Mammary epithelial cell (primary cell): ENCODE measurements around the gene THSD7A.

Experiments used
- EZH2 ChIP-seq: IDR thresholded peaks from 2 replicates; pipeline ENCODE4 v1.6.1; 2012; ENCODE audit warnings: low read length, inconsistent platforms, borderline replicate concordance
- TF ChIP-seq, protein P1 (sequence below), 2 donors: IDR thresholded peaks in 1 of 2; conservative IDR thresholded peaks in 1 of 2; 2 replicates each; pipeline ENCODE4 v1.5.1; 2011 to 2012; ENCODE audit warnings: inconsistent platforms in 2 of 2, low read length in 2 of 2, mild to moderate bottlenecking in 2 of 2, control low read depth in 1 of 2, low read depth in 1 of 2; ENCODE audit not compliant: insufficient read depth in 1 of 2; ENCODE audit errors: extremely low read depth in 1 of 2

DNA sequence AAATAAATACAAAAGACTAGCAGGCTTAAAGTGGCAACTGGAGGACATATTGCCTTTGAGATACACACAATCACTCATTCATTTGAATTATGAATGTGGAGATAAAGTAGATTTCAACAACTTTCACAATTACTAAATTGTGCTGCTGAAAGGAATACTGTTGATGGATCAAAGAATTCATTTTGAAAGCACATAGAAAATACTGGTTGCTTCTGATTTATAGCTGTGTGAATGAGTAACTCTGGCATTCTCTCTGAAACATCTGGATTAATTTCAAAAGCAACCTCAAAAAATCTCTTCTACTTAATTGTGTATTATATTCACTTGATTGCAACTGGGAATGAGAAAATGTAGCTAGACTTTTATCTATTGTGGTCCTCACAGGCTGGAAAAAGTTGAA, 397.6 kb downstream of the THSD7A start:
- TF ChIP-seq, protein P1, sequence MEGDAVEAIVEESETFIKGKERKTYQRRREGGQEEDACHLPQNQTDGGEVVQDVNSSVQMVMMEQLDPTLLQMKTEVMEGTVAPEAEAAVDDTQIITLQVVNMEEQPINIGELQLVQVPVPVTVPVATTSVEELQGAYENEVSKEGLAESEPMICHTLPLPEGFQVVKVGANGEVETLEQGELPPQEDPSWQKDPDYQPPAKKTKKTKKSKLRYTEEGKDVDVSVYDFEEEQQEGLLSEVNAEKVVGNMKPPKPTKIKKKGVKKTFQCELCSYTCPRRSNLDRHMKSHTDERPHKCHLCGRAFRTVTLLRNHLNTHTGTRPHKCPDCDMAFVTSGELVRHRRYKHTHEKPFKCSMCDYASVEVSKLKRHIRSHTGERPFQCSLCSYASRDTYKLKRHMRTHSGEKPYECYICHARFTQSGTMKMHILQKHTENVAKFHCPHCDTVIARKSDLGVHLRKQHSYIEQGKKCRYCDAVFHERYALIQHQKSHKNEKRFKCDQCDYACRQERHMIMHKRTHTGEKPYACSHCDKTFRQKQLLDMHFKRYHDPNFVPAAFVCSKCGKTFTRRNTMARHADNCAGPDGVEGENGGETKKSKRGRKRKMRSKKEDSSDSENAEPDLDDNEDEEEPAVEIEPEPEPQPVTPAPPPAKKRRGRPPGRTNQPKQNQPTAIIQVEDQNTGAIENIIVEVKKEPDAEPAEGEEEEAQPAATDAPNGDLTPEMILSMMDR (conservative IDR thresholded peaks at IDR 0.05 in 1 of 2, IDR thresholded peaks at IDR 0.05 in 1 of 2; ENCODE audit: extremely low read depth in 1 of 2, insufficient read depth in 1 of 2, low read depth in 1 of 2, low read length in 2 of 2) = no peak
- TF ChIP-seq EZH2 = no peak
